Measurements from ENCODE around the gene UPP2. TPM values are rescaled to one million over a fixed set of nuclear protein-coding genes. Genes with fewer than 3 reads are reported as not detected.

UPP2 gene
- total RNA-seq, 1 donor from 2014 or later: not detected

DNA sequence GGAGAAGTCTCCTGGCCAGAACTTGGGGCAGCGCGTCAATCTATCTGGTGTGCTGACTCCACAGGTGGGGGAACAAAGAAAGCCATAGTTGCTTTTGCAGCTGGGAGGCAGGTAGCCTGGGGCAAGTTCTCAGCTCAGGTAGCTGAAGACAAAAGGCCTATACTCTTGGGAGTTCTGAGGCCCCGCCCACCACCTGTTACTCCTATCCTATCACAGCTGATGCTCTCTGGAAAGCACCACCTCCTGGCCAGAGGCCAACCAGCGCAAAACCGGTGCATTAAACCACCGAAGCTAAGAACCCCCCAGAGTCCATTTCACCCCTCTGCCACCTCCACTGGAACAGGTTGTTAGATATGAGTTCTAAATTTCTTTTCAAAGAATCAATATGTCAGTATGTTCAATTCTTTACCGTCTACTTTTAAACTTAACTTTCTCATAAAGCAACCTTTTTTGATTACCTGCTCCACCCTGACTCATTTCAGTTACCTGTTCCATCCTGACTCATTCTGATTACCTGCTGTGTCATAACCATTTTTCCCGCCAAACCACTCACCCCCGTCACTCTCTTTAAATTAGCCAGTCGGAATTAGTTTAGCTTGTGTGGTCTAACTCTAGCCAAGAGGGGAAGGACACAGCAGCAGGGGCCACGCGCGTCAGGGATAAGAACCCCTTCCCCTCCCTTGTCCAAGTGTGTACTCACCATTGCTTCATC is 43.4 kb downstream of the UPP2 start:
- Mint-ChIP-seq H3K36me3 (ENCODE audit: unreplicated experiment) (no peaks in the 10 kb centered on the region), H3K27me3 (ENCODE audit: unreplicated experiment) (no peaks in the 10 kb centered on the region), H3K9me3 (ENCODE audit: unreplicated experiment) (peaks cover 2% of the 10 kb centered on the region), H3K4me3 (ENCODE audit: unreplicated experiment) (no peak overlapping the region), H3K27ac (ENCODE audit: unreplicated experiment) (no peak overlapping the region), H3K4me1 (ENCODE audit: low read depth, unreplicated experiment) (peaks cover 2% of the 10 kb centered on the region)
- TF ChIP-seq, protein P1, sequence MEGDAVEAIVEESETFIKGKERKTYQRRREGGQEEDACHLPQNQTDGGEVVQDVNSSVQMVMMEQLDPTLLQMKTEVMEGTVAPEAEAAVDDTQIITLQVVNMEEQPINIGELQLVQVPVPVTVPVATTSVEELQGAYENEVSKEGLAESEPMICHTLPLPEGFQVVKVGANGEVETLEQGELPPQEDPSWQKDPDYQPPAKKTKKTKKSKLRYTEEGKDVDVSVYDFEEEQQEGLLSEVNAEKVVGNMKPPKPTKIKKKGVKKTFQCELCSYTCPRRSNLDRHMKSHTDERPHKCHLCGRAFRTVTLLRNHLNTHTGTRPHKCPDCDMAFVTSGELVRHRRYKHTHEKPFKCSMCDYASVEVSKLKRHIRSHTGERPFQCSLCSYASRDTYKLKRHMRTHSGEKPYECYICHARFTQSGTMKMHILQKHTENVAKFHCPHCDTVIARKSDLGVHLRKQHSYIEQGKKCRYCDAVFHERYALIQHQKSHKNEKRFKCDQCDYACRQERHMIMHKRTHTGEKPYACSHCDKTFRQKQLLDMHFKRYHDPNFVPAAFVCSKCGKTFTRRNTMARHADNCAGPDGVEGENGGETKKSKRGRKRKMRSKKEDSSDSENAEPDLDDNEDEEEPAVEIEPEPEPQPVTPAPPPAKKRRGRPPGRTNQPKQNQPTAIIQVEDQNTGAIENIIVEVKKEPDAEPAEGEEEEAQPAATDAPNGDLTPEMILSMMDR (IDR thresholded peaks at IDR 0.05; ENCODE audit: partially characterized antibody, unreplicated experiment): no peak
- DNase-seq: no peak

DNA sequence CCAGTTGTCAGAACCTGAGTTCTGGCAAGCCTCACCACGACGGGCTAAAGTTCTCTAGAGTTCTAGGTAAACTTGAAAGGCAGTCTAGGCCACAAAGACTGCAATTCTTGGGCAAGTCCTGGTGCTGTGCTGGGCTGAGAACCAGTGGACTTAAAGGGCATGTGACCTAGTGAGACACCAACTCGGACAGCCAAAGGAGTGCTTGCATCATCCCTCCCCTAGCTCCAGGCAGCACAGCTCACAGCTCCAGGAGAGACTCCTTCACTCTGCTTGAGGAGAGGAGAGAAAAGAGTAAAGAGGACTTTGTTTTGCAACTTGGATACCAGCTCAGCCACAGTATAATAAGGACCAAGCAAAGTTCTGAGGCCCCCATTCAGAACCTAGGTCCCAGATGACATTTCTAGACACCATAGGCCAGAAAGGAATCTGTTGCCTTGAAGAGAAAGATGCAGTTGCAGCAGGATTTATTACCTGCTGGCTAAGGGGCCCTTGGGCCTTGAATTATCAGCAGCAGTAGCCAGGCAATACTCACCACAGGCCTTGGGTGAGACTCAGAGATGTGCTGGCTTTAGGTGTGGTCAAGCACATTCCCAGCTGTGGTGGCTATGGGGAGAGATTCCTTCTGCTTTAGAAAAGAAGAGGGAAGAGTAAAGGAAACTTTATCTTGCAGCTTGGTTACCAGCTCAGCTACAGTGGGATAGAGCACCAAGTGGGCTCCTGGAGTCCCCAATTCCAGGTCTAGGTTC is 51.8 kb downstream of the UPP2 start:
- H3K36me3 Mint-ChIP-seq (ENCODE audit: unreplicated experiment): no peaks in the 10 kb centered on the region
- no peaks in the 10 kb centered on the region for H3K9me3 Mint-ChIP-seq (ENCODE audit: unreplicated experiment)
- H3K27me3 Mint-ChIP-seq (ENCODE audit: unreplicated experiment): no peaks in the 10 kb centered on the region
- no peak for DNase-seq
- H3K4me1 Mint-ChIP-seq (ENCODE audit: low read depth, unreplicated experiment): no peaks in the 10 kb centered on the region
- TF ChIP-seq, protein P1 (IDR thresholded peaks at IDR 0.05; ENCODE audit: partially characterized antibody, unreplicated experiment): no peak
- no peak overlapping the region for H3K4me3 Mint-ChIP-seq (ENCODE audit: unreplicated experiment)
- H3K27ac Mint-ChIP-seq (ENCODE audit: unreplicated experiment): no peak overlapping the region

DNA sequence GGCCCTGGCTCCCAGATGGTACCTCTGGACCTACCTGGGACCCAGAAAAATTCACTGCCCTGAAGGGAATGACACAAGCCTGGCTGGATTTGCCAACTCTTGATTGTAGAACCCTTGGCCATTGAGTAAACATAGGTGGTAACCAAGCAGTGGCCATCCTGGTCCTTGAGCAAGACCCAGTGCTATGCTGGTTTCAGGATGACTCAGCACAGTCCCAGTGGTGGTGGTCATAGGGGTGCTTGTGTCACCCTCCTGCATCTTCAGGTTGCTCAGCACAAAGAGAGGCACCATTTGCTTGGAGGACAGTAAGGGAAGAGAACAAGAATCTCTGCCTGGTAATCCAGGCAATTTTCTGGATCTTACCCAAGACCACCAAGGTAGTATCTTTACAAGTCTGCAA is 52.9 kb downstream of the UPP2 start:
- H3K4me3 Mint-ChIP-seq (ENCODE audit: unreplicated experiment): no peak overlapping the region
- TF ChIP-seq, protein P1 (IDR thresholded peaks at IDR 0.05; ENCODE audit: partially characterized antibody, unreplicated experiment): no peak
- H3K9me3 Mint-ChIP-seq (ENCODE audit: unreplicated experiment): no peaks in the 10 kb centered on the region
- no peaks in the 10 kb centered on the region for H3K27me3 Mint-ChIP-seq (ENCODE audit: unreplicated experiment)
- no peaks in the 10 kb centered on the region for H3K36me3 Mint-ChIP-seq (ENCODE audit: unreplicated experiment)
- no peaks in the 10 kb centered on the region for H3K4me1 Mint-ChIP-seq (ENCODE audit: low read depth, unreplicated experiment)
- DNase-seq: no peak
- H3K27ac Mint-ChIP-seq (ENCODE audit: unreplicated experiment): no peak overlapping the region

DNA sequence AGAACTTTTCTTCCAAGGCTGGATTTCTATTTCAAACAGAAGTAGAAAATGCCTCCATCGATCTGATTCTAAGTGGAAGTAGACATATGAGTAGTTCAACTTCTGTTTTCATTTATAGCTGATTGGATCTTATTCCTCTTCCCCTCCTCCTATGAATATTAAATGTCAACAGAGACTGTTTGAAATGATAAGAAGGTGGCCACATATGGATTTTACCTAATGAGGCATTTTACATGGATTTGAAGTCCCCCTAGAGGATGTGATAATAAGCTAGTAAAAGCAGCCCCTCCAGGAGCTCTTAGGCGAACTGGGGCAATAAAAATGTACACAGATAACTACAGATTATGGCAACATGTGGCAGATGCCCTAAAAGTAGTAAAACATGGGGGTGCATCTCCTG is 71.0 kb downstream of the UPP2 start:
- TF ChIP-seq, protein P1 (IDR thresholded peaks at IDR 0.05; ENCODE audit: partially characterized antibody, unreplicated experiment): no peak
- Mint-ChIP-seq H3K4me3 (ENCODE audit: unreplicated experiment) (no peak overlapping the region), H3K4me1 (ENCODE audit: low read depth, unreplicated experiment) (peaks cover 4% of the 10 kb centered on the region), H3K9me3 (ENCODE audit: unreplicated experiment) (no peaks in the 10 kb centered on the region), H3K27me3 (ENCODE audit: unreplicated experiment) (no peaks in the 10 kb centered on the region), H3K36me3 (ENCODE audit: unreplicated experiment) (no peaks in the 10 kb centered on the region), H3K27ac (ENCODE audit: unreplicated experiment) (no peak overlapping the region)
- DNase-seq: no peak

DNA sequence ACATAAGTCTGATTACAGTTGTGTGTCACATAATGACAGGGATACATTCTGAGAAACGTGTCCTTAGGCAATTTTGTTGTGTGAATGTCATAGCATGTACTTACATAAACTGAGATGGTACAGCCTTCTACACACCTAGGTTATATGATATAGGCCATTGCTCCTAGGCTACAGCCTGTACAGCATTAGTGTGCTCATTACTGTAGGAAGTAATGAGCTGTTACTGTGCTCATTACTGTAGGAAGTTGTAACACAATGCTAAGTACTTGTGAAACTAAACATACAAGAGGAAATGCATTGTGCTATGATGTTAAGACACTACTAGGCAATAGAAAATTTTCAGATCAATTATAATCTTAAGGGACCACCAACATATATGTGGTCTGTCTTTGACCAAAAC is 72.8 kb downstream of the UPP2 start:
- Mint-ChIP-seq H3K4me1 (ENCODE audit: low read depth, unreplicated experiment) (peaks cover 4% of the 10 kb centered on the region), H3K27me3 (ENCODE audit: unreplicated experiment) (no peaks in the 10 kb centered on the region), H3K27ac (ENCODE audit: unreplicated experiment) (no peak overlapping the region), H3K4me3 (ENCODE audit: unreplicated experiment) (no peak overlapping the region), H3K36me3 (ENCODE audit: unreplicated experiment) (no peaks in the 10 kb centered on the region), H3K9me3 (ENCODE audit: unreplicated experiment) (no peaks in the 10 kb centered on the region)
- TF ChIP-seq, protein P1 (IDR thresholded peaks at IDR 0.05; ENCODE audit: partially characterized antibody, unreplicated experiment): no peak
- DNase-seq: no peak
